Measurements from ENCODE around the gene ZNF547.

GRCh38 chr19:57334191-57334590 is 29.2 kb upstream of the ZNF547 start:
- TF ChIP-seq EZH2 (IDR thresholded peaks at IDR 0.05; ENCODE audit: low read depth, low read length, severe bottlenecking): no peak
- TF ChIP-seq POLR2AphosphoS5 (IDR thresholded peaks at IDR 0.05; ENCODE audit: low read depth, low read length): no peak
- no peak for TF ChIP-seq CTCF (IDR thresholded peaks at IDR 0.05; ENCODE audit: control extremely low read depth in 1 of 3, insufficient read depth in 1 of 3, low read depth in 1 of 3, low read length in 3 of 3)
- no peak for TF ChIP-seq TAF7 (optimal IDR thresholded peaks at IDR 0.05; ENCODE audit: borderline replicate concordance, low read depth, low read length)
- no peak for TF ChIP-seq CHD1 (IDR thresholded peaks at IDR 0.05; ENCODE audit: low read depth, low read length)

Data from H1 (cell line).